ENCODE measurements around the gene IMPA2. TPM values are rescaled to one million over a fixed set of nuclear protein-coding genes. Genes with fewer than 3 reads are reported as not detected.

Gene IMPA2
- total RNA-seq, 1 donor from 2014 or later = 53.4 TPM

DNA sequence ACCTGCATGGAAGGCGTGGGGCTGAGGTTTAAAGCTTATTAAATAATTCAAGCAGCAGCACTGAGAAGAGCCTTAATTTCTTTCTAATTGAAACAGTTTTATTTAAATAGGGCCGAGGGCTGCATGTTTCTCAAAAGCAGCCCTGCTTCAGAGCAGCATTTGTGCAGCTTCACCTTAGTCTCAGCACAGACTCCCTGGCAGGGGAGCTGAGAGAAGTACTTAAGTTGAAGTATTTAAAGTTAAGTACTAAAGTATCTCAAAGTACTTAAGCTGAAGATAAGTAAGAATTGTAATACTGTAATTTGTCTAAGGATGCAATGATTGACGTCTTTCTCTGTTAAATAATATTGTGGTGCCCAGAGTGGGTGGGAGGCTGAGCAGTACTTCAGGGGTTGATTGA is 31.4 kb downstream of the IMPA2 start:
- Mint-ChIP-seq H3K9me3 (ENCODE audit: low read depth) (no peaks in the 10 kb centered on the region), H3K27ac (no peak overlapping the region), H3K27me3 (no peaks in the 10 kb centered on the region), H3K4me3 (ENCODE audit: low read depth) (no peak overlapping the region), H3K36me3 (ENCODE audit: insufficient read depth) (peaks cover 19% of the 10 kb centered on the region), H3K4me1 (ENCODE audit: low read depth) (peaks cover 6% of the 10 kb centered on the region)
- TF ChIP-seq, protein P1, sequence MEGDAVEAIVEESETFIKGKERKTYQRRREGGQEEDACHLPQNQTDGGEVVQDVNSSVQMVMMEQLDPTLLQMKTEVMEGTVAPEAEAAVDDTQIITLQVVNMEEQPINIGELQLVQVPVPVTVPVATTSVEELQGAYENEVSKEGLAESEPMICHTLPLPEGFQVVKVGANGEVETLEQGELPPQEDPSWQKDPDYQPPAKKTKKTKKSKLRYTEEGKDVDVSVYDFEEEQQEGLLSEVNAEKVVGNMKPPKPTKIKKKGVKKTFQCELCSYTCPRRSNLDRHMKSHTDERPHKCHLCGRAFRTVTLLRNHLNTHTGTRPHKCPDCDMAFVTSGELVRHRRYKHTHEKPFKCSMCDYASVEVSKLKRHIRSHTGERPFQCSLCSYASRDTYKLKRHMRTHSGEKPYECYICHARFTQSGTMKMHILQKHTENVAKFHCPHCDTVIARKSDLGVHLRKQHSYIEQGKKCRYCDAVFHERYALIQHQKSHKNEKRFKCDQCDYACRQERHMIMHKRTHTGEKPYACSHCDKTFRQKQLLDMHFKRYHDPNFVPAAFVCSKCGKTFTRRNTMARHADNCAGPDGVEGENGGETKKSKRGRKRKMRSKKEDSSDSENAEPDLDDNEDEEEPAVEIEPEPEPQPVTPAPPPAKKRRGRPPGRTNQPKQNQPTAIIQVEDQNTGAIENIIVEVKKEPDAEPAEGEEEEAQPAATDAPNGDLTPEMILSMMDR (IDR thresholded peaks at IDR 0.05; ENCODE audit: unreplicated experiment) = no peak
- DNase-seq (ENCODE audit: low spot score, unreplicated experiment) = no peak

GRCh38 chr18:12013186-12013916 is 32.0 kb downstream of the IMPA2 start:
- no peaks in the 10 kb centered on the region for H3K9me3 Mint-ChIP-seq (ENCODE audit: low read depth)
- no peak for DNase-seq (ENCODE audit: low spot score, unreplicated experiment)
- peaks cover 3% of the 10 kb centered on the region for H3K4me1 Mint-ChIP-seq (ENCODE audit: low read depth)
- no peak overlapping the region for H3K27ac Mint-ChIP-seq
- H3K36me3 Mint-ChIP-seq (ENCODE audit: insufficient read depth) = peaks cover 19% of the 10 kb centered on the region
- H3K4me3 Mint-ChIP-seq (ENCODE audit: low read depth) = no peak overlapping the region
- TF ChIP-seq, protein P1 (IDR thresholded peaks at IDR 0.05; ENCODE audit: unreplicated experiment) = no peak
- no peaks in the 10 kb centered on the region for H3K27me3 Mint-ChIP-seq

DNA sequence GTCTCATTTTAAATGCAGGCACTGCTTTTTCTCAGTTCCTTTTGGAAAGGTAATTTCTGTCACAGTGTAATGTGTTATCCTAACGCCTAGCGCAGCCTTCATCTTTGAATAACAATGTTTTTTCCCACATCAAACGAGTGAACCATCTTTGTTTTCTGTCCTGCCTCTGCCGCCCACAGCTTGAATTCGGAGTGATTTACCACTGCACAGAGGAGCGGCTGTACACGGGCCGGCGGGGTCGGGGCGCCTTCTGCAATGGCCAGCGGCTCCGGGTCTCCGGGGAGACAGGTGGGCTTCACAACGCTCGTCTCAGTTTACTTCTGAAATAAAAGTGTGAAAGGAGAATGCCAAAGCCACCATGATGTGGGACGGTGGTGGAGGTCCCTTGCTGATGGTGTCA is 32.8 kb downstream of the IMPA2 start:
- Mint-ChIP-seq H3K4me1 (ENCODE audit: low read depth) (no peaks in the 10 kb centered on the region), H3K27me3 (no peaks in the 10 kb centered on the region), H3K36me3 (ENCODE audit: insufficient read depth) (peaks cover 18% of the 10 kb centered on the region), H3K27ac (peak overlapping the region; percentile 33), H3K4me3 (ENCODE audit: low read depth) (no peak overlapping the region), H3K9me3 (ENCODE audit: low read depth) (no peaks in the 10 kb centered on the region)
- TF ChIP-seq, protein P1 (IDR thresholded peaks at IDR 0.05; ENCODE audit: unreplicated experiment) = no peak
- DNase-seq (ENCODE audit: low spot score, unreplicated experiment) = no peak

- Mint-ChIP-seq H3K9me3 (ENCODE audit: low read depth) (no peaks in the 10 kb centered on the region), H3K36me3 (ENCODE audit: insufficient read depth) (peaks cover 20% of the 10 kb centered on the region), H3K4me1 (ENCODE audit: low read depth) (no peaks in the 10 kb centered on the region), H3K27me3 (no peaks in the 10 kb centered on the region), H3K27ac (peak overlapping the region; percentile 33), H3K4me3 (ENCODE audit: low read depth) (no peak overlapping the region)
- DNase-seq (ENCODE audit: low spot score, unreplicated experiment) = no peak
- TF ChIP-seq, protein P1 (IDR thresholded peaks at IDR 0.05; ENCODE audit: unreplicated experiment) = no peak
Measured at GRCh38 chr18:12014521-12015415, 33.5 kb downstream of the IMPA2 start.

- H3K27ac Mint-ChIP-seq = no peak overlapping the region
- TF ChIP-seq, protein P1 (IDR thresholded peaks at IDR 0.05; ENCODE audit: unreplicated experiment) = no peak
Measured at GRCh38 chr18:12015416-12016062, 34.2 kb downstream of the IMPA2 start.

More at GRCh38 chr18:12015416-12016062, 34.2 kb downstream of the IMPA2 start:
- Mint-ChIP-seq H3K9me3 (ENCODE audit: low read depth) (no peaks in the 10 kb centered on the region), H3K4me1 (ENCODE audit: low read depth) (no peaks in the 10 kb centered on the region), H3K36me3 (ENCODE audit: insufficient read depth) (peaks cover 21% of the 10 kb centered on the region), H3K4me3 (ENCODE audit: low read depth) (no peak overlapping the region), H3K27me3 (no peaks in the 10 kb centered on the region)
- DNase-seq (ENCODE audit: low spot score, unreplicated experiment) = no peak
